ENCODE data around the gene EFHC2. TPM values are rescaled to one million over a fixed set of nuclear protein-coding genes. Genes with fewer than 3 reads are reported as not detected.

EFHC2 gene
- total and polyA plus RNA-seq, 12 donors = 0.11 to 1.2 (median 0.35) TPM; not detected in 5

- H3K4me1 ChIP-seq (replicated peaks in 1 of 2) = no peaks in the 10 kb centered on the region
- 71 to 83% (median 79%) methylated on average over 5 of the region's 5 CpGs for WGBS, 4 donors
- H3K36me3 ChIP-seq (replicated peaks in 1 of 2) = no peaks in the 10 kb centered on the region
- no peaks in the 10 kb centered on the region for H3K9me3 ChIP-seq (replicated peaks in 1 of 3)
- peaks cover 18% of the 10 kb centered on the region for H3K27me3 ChIP-seq
- H3K4me3 ChIP-seq = no peak overlapping the region
- intact Hi-C loops (cut with DNase I) = no loop called here
- TF ChIP-seq CTCF (IDR thresholded peaks at IDR 0.05) (no peak), POLR2A (IDR thresholded peaks at IDR 0.05) (no peak)
- DNase-seq = no peak
- H3K27ac ChIP-seq = no peak overlapping the region
These were observed 52.8 kb downstream of the EFHC2 start for GRCh38 chrX:44290718-44291117.

GRCh38 chrX:44282753-44283152 is 60.7 kb downstream of the EFHC2 start:
- TF ChIP-seq POLR2A (IDR thresholded peaks at IDR 0.05) (no peak), CTCF (IDR thresholded peaks at IDR 0.05) (no peak)
- Histone ChIP-seq H3K4me1 (replicated peaks in 1 of 2) (no peaks in the 10 kb centered on the region), H3K27me3 (peaks cover 8% of the 10 kb centered on the region), H3K9me3 (replicated peaks in 1 of 3) (no peaks in the 10 kb centered on the region), H3K36me3 (replicated peaks in 1 of 2) (no peaks in the 10 kb centered on the region), H3K27ac (no peak overlapping the region), H3K4me3 (no peak overlapping the region)
- intact Hi-C loops (cut with DNase I) = no loop called here
- DNase-seq = no peak
- 78 to 88% (median 79%) methylated on average over 9 to 10 of the region's 10 CpGs for WGBS, 4 donors

- DNase-seq = no peak
- no peak overlapping the region for H3K27ac ChIP-seq
- no peaks in the 10 kb centered on the region for H3K9me3 ChIP-seq (replicated peaks in 1 of 3)
- no peak overlapping the region for H3K4me3 ChIP-seq
- no peaks in the 10 kb centered on the region for H3K4me1 ChIP-seq (replicated peaks in 1 of 2)
- intact Hi-C loops (cut with DNase I) = no loop called here
- H3K27me3 ChIP-seq = peaks cover 18% of the 10 kb centered on the region
- H3K36me3 ChIP-seq (replicated peaks in 1 of 2) = no peaks in the 10 kb centered on the region
- no peak for TF ChIP-seq CTCF (IDR thresholded peaks at IDR 0.05)
- TF ChIP-seq POLR2A (IDR thresholded peaks at IDR 0.05) = no peak
These were observed 63.4 kb downstream of the EFHC2 start for GRCh38 chrX:44280116-44280515.

- Histone ChIP-seq H3K36me3 (replicated peaks in 1 of 2) (no peaks in the 10 kb centered on the region), H3K4me1 (replicated peaks in 1 of 2) (no peaks in the 10 kb centered on the region), H3K27me3 (peaks cover 30% of the 10 kb centered on the region), H3K27ac (no peak overlapping the region), H3K4me3 (no peak overlapping the region), H3K9me3 (replicated peaks in 1 of 3) (no peaks in the 10 kb centered on the region)
- DNase-seq = no peak
- no peak for TF ChIP-seq CTCF (IDR thresholded peaks at IDR 0.05)
- TF ChIP-seq POLR2A (IDR thresholded peaks at IDR 0.05) = no peak
- intact Hi-C loops (cut with DNase I) = no loop called here
These were observed 69.4 kb downstream of the EFHC2 start for GRCh38 chrX:44274096-44274495.
